Stimulated activated CD8-positive, alpha-beta memory T cell treated with anti-CD3 and anti-CD28 coated beads, Interleukin-15, amount 100 ng/mL, for 4 hours (primary cell): Measurements from ENCODE around the gene CATSPER4.
A peak's percentile ranks its signal among the peaks of the same experiment; 100 is the strongest.

Experiments used
- DNase-seq, 2 donors: peaks; one replicate each; pipeline ENCODE4 v3.0.0-alpha.2; 2020; ENCODE audit warnings: low read depth in 2 of 2

Gene CATSPER4

GRCh38 chr1:26164861-26165842, 25.2 kb upstream of the CATSPER4 start:
- DNase-seq, result no peak

GRCh38 chr1:26166719-26167281, 23.6 kb upstream of the CATSPER4 start:
- DNase-seq, result no peak

- no peak for DNase-seq
These were observed 21.8 kb upstream of the CATSPER4 start, which contains the start of gene C1orf232 for GRCh38 chr1:26168410-26169197. Gene C1orf232 (minus strand): TSS chr1:26168963. CDS start chr1:26168499, 464 bp downstream.

GRCh38 chr1:26169198-26169554, 21.2 kb upstream of the CATSPER4 start:
- no peak for DNase-seq

- DNase-seq, result peak; percentile 76
These were observed 20.5 kb upstream of the CATSPER4 start, which contains the start of gene ZNF593 for GRCh38 chr1:26169669-26170471. Gene ZNF593 (plus strand): TSS chr1:26169908. CDS start chr1:26169984, 76 bp downstream.

- DNase-seq, result no peak
These were observed 20.0 kb upstream of the CATSPER4 start for GRCh38 chr1:26170472-26170821.

GRCh38 chr1:26171084-26172072, 19.0 kb upstream of the CATSPER4 start, which contains the start of gene ZNF593OS:
Gene ZNF593OS (minus strand): TSS chr1:26171832. CDS start chr1:26171661, 171 bp downstream.
- no peak for DNase-seq

- DNase-seq, result no peak
These were observed 15.1 kb upstream of the CATSPER4 start for GRCh38 chr1:26175346-26175745.

- DNase-seq, result no peak
These were observed 13.2 kb upstream of the CATSPER4 start, which contains the start of gene CNKSR1 for GRCh38 chr1:26177182-26177684. Gene CNKSR1 (plus strand): TSS chr1:26177491. CDS start chr1:26177548, 57 bp downstream.

GRCh38 chr1:26180010-26180506, 10.3 kb upstream of the CATSPER4 start:
- DNase-seq, result no peak

GRCh38 chr1:26181586-26182382, 8.6 kb upstream of the CATSPER4 start:
- no peak for DNase-seq

- DNase-seq, result no peak
These were observed 8.1 kb upstream of the CATSPER4 start for GRCh38 chr1:26182383-26182696.

- DNase-seq, result no peak
These were observed 6.3 kb upstream of the CATSPER4 start for GRCh38 chr1:26184086-26184485.

GRCh38 chr1:26184883-26185282, 5.5 kb upstream of the CATSPER4 start:
- DNase-seq, result no peak

GRCh38 chr1:26187882-26188281, 2.5 kb upstream of the CATSPER4 start:
- DNase-seq, result no peak

GRCh38 chr1:26188477-26188876, 1.9 kb upstream of the CATSPER4 start:
- DNase-seq, result no peak

- no peak for DNase-seq
These were observed 1.1 kb upstream of the CATSPER4 start for GRCh38 chr1:26189331-26189730.

GRCh38 chr1:26189751-26190275, 589 bp upstream of the CATSPER4 start:
- no peak for DNase-seq

GRCh38 chr1:26191739-26192138, 1.3 kb downstream of the CATSPER4 start:
- no peak for DNase-seq
